GM18519 (cell line): Measurements from ENCODE around the gene GABRA4.

Experiments
- ATAC-seq: cut with Tn5 transposase; IDR thresholded peaks from one replicate; pipeline ENCODE4 v1.9.1; 2021; ENCODE audit warnings: mild to moderate bottlenecking, moderate library complexity; ENCODE audit not compliant: unreplicated experiment, low FRiP score

GABRA4 gene

GRCh38 chr4:46980851-46981250 is 12.5 kb downstream of the GABRA4 start:
- ATAC-seq, result no peak

DNA sequence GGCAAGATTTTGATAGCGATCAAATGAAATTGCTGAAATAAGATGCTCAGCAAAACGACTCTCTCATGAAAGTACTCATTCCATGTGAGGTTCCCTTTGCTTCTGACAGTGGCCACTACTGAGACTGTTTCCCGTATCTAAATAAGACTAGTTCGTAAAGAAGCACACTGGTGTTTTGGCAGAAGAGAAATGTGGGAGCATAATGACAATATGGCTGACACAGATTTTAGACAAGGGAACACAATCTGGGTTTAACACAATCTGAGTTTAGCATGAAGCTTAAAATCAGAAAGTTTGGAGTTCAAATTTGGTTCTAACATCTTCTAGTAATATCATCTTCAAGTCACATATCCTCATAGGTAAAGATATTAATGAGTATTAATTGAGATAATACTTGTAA is 13.7 kb downstream of the GABRA4 start:
- no peak for ATAC-seq

GRCh38 chr4:46979283-46979682 is 14.1 kb downstream of the GABRA4 start:
- ATAC-seq, result no peak

- no peak for ATAC-seq
Measured at GRCh38 chr4:46977245-46977644, 16.1 kb downstream of the GABRA4 start.

DNA sequence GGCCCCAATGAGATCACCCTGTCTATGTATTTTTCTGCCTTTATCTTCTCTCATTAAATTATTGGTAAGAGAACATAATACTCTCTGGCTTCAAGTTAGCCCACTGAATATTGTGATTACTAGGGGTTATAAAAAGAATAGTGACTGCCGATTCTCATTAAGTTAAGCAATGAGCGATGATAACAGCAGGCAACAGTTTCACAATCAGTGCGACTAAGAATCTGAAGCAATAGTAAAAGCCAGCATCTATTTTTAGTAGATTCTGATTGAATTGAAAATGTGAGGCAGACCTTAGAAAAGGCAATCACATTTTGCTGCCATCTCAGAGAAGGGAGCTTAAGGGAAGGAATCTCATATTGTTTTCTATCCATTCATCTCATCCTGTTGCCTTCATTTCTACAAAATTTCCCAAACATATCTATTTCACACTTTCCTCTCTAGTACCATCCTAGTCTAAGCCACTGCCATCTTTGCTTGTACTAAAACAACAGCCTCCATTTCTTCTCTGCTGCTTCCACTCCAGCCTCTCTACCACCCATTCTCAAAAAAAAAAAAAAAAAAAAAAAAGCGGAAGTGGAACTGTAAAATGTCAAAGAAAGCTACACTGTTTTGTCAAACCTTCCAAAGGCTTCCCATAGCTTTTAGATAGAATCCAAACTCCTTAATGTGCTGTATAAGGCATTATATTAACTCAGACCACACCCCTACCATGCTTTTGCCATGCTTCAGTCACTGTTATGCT is 17.4 kb downstream of the GABRA4 start:
- ATAC-seq, result peak; percentile 62

DNA sequence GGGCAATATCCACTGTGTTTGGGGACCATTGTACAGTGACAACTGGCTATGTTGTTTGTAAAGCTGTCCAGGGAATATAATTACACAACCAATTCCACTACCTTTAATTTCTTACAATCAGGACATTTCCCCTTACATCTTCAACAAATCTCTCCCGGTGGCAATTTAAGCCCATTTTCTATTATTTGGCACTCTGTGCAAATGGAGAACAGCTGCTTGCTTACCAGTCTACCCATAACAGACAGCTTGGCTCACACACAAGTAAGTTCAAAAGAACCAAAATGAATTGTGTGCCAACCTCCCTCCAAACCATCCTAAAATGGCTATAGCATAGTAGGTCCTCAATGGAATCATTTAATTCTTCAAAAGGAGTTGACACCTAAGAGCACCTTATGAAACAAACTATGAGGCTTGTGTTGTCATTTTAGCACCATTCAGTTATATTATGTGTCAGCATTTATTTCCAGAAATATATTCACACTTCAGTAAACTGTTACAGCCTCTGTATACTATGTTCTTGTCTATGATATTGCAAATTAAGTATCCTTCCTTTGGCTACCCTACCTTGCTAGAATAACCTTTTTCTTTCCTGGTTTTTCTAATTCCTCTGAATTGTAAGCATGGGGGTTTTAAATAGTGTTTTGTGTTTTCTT is 18.4 kb downstream of the GABRA4 start:
- no peak for ATAC-seq

GRCh38 chr4:46968847-46969246 is 24.5 kb downstream of the GABRA4 start:
- no peak for ATAC-seq

DNA sequence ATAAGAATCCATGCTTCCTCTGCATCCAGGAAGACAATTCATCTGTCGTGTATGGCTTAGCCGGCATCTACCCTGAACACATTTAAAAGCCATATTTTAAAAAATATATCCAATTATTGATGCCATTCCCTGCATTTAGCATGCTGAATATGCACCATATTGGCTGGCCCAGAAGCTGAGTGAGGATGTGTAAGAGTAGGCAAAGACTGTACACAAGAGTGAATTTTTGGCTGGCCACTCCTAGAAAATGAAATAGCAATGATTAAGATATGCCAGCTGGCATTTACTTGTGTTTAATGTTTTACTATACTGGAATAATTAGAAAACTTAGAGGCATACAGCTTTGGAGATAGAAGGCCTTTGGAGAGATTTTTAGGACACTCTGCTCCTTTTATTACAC is 25.8 kb downstream of the GABRA4 start:
- ATAC-seq, result no peak

GRCh38 chr4:46958742-46959488 is 34.5 kb downstream of the GABRA4 start:
- ATAC-seq, result no peak

- no peak for ATAC-seq
Measured at GRCh38 chr4:46956451-46956850, 36.9 kb downstream of the GABRA4 start.

- ATAC-seq, result no peak
Measured at GRCh38 chr4:46955601-46956000, 37.8 kb downstream of the GABRA4 start.

DNA sequence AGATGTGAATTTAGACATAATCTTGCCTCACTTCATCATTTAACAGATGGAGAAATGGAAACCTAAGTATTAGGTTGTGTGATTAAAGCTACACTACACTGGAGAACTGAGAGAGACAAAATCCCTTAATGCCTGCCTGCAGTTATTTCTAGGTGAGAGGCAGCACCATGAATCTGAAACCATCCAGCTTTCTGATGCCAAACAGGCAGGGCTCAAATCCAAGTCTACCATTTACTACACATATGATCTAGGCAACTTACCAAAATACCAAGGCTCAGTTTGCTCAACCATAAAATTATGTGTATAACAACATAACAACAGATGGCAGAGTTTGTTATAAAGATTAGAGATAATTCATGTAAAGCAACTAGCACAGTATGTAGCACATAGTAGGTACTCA is 38.7 kb downstream of the GABRA4 start:
- no peak for ATAC-seq

- ATAC-seq, result no peak
Measured at GRCh38 chr4:46953564-46953963, 39.8 kb downstream of the GABRA4 start.

GRCh38 chr4:46952451-46952850 is 40.9 kb downstream of the GABRA4 start:
- no peak for ATAC-seq

GRCh38 chr4:46950826-46951225 is 42.6 kb downstream of the GABRA4 start:
- no peak for ATAC-seq

DNA sequence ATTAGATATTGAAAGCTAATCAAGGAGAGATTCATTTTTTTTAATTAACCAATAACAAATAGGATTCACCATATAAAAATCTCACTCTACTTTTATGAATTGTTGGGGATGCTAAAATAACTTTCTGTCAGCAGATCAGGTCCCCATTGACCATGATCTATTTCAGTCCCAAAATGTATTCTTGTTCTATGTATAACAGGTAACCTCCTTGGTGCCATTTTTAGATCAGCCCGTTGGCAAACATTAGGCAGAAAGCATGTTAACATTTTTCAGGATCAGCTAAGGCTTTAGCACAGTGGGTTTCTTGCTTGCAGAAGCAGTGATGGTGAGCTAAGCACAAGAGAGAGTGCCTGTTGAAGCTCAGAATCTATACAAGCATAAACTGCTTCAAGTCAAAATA is 43.6 kb downstream of the GABRA4 start:
- no peak for ATAC-seq

GRCh38 chr4:46947541-46947940 is 45.8 kb downstream of the GABRA4 start:
- ATAC-seq, result no peak

DNA sequence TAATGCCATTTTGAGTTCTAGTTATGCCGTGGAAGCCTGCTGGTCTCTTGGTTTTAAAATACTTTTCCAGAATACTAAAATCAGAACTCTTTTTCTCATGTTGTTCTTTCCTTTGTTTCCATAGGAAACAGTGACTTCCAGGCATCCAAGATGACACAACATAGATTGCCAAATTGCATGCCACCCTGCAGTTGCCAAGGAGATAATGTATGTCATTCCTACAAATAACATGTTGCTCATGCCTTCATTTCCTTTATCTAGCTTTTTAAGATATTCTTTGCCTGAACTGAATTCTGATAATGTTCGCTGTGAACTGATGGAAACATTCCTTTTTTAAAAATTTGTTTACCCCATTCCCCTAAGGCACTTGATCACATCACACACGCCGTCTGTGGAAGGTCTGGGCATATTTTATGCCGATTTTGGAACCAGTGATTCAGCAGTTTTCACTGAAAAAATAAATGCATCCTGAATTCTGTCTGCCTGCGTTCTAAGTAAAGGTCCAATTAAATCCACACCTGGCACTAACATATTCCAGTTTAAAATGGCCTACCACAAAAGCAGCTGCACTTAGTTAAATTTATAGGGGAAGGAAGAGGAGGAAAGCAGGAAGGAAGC is 46.4 kb downstream of the GABRA4 start:
- ATAC-seq, result no peak

DNA sequence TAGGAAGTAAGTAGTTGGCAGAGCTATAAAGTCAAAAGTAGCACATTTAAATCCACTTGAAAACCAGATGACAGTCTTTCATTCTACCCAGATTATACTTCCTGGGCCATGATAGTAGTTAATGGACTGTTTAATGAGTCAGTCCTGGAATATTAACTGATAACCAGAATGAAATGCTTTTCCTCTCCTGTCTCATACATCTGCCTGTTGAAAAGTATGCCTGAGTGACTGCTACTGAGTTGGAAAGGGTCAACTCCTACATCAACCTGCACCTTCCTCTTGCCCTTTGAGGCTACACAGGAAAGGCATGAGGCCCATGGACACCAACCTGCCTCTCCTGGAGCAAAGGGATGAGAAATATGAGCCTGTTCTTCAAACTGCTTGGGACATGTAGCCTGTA is 48.3 kb downstream of the GABRA4 start:
- ATAC-seq, result no peak

DNA sequence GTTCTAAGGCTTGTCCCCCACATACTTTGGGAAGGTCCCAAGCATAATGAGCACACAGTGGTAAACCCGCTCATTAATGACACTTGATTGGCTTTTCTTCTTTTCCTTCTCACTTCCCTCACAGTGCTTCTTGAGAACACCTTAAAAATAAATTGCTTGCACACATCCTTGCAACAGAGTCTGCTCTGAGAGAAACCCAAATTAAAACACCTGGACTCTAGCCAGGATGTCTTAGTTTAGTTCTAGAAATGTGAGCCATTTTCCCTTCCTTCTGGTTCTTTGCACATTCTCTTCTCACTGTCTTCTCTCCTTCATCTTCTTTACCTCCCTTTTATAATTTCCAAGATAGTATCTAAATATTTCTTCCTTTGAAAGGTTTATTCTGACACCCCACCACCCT is 49.0 kb downstream of the GABRA4 start:
- no peak for ATAC-seq

- no peak for ATAC-seq
Measured at GRCh38 chr4:46937493-46937892, 55.9 kb downstream of the GABRA4 start.
